CD4-positive, CD25-positive, alpha-beta regulatory T cell (primary cell): Measurements from ENCODE around the gene LDAH. TPM values are rescaled to one million over a fixed set of nuclear protein-coding genes. Genes with fewer than 3 reads are reported as not detected.

Source experiments
- ATAC-seq, 2 donors: fragments of 150-1000 bp; cut with Tn5 transposase; one replicate each; pipeline ENCODE4 v1.10.0; 2021; ENCODE audit warnings: low read depth in 2 of 2, moderate number of reproducible peaks in 2 of 2, moderate library complexity in 1 of 2
- DNase-seq, 3 donors: peaks; one replicate each; pipeline versions ENCODE4 v3.0.0 to v3.0.0-alpha.2; 2012 to 2022; ENCODE audit warnings: mixed read lengths in 1 of 3
- H3K27ac ChIP-seq: one replicate; pipeline ENCODE4 v1.7.0; 2013; ENCODE audit warnings: mild to moderate bottlenecking, low read length; ENCODE audit not compliant: insufficient read depth, poor library complexity, severe bottlenecking
- H3K27me3 ChIP-seq: one replicate; pipeline ENCODE4 v1.7.0; 2013; ENCODE audit warnings: low read length; ENCODE audit not compliant: control insufficient read depth, insufficient read depth
- H3K36me3 ChIP-seq: one replicate; pipeline ENCODE4 v1.7.0; 2013; ENCODE audit warnings: mild to moderate bottlenecking, low read length, moderate library complexity; ENCODE audit not compliant: control insufficient read depth, insufficient read depth
- H3K4me1 ChIP-seq: 2 replicates; pipeline ENCODE4 v1.7.0; 2013; ENCODE audit warnings: mild to moderate bottlenecking, low read length; ENCODE audit not compliant: insufficient read depth, control insufficient read depth, poor library complexity, severe bottlenecking
- H3K4me3 ChIP-seq: one replicate; pipeline ENCODE4 v1.7.0; 2013; ENCODE audit warnings: low read depth, mild to moderate bottlenecking, low read length, moderate library complexity
- H3K9me3 ChIP-seq, 2 experiments: 1 replicate in 1 of 2; 2 replicates in 1 of 2; pipeline ENCODE4 v1.7.0; 2013; ENCODE audit warnings: low read length in 2 of 2, mild to moderate bottlenecking in 1 of 2, moderate library complexity in 1 of 2; ENCODE audit not compliant: control insufficient read depth in 2 of 2
- H3K27ac Mint-ChIP-seq, 3 donors: one replicate each; pipeline ENCODE4 v1.8.0; 2020 to 2022; ENCODE audit warnings: mild to moderate bottlenecking in 3 of 3, mixed read lengths in 3 of 3, moderate library complexity in 2 of 3
- H3K27me3 Mint-ChIP-seq: one replicate; pipeline ENCODE4 v1.8.0; 2022; ENCODE audit warnings: mild to moderate bottlenecking, mixed read lengths
- H3K36me3 Mint-ChIP-seq: one replicate; pipeline ENCODE4 v1.8.0; 2020; ENCODE audit warnings: mixed read lengths
- H3K4me1 Mint-ChIP-seq, 4 donors: one replicate each; pipeline ENCODE4 v1.8.0; 2020 to 2022; ENCODE audit warnings: mixed read lengths in 4 of 4, mild to moderate bottlenecking in 1 of 4
- H3K4me3 Mint-ChIP-seq, 4 donors: one replicate each; pipeline ENCODE4 v1.8.0; 2020 to 2022; ENCODE audit warnings: mild to moderate bottlenecking in 4 of 4, mixed read lengths in 4 of 4, moderate library complexity in 3 of 4
- H3K9me3 Mint-ChIP-seq, 7 donors: one replicate each; pipeline ENCODE4 v1.8.0; 2020 to 2022; ENCODE audit warnings: mixed read lengths in 7 of 7, mild to moderate bottlenecking in 3 of 7, moderate library complexity in 2 of 7
- polyA plus RNA-seq, 4 donors: library from polyadenylated mRNA; unstranded; fragments of 300-500 nt; fragmentation: Illumina TruSeq; gene quantifications; one replicate each; pipeline ENCODE4 v1.2.3, GENCODE V29; 2021
- total RNA-seq: library from RNA; stranded (reverse); gene quantifications from one replicate; pipeline ENCODE4 v1.2.3, GENCODE V29; 2022

The LDAH gene
- total and polyA plus RNA-seq, 5 donors from 2014 or later, result 13.8 to 16.8 (median 14.9) TPM

GRCh38 chr2:20839052-20839451 lies 16.2 kb upstream of the LDAH start:
- Mint-ChIP-seq H3K36me3 (no peaks in the 10 kb centered on the region), H3K4me1 (no peaks in the 10 kb centered on the region), H3K4me3 (no peak overlapping the region), H3K27me3 (peaks cover 32% of the 10 kb centered on the region), H3K9me3 (peaks cover 0 to 7% (median 2%) of the 10 kb centered on the region in 7 donors), H3K27ac (no peak overlapping the region)
- Histone ChIP-seq H3K9me3 (peaks cover 0 to 4% of the 10 kb centered on the region in 2 experiments), H3K27me3 (peaks cover 33% of the 10 kb centered on the region), H3K4me3 (no peak overlapping the region), H3K4me1 (no peaks in the 10 kb centered on the region), H3K36me3 (no peaks in the 10 kb centered on the region), H3K27ac (no peak overlapping the region)
- DNase-seq (no peak), ATAC-seq (no peak)

- DNase-seq (no peak), ATAC-seq (no peak)
- Histone ChIP-seq H3K4me1 (no peaks in the 10 kb centered on the region), H3K4me3 (no peak overlapping the region), H3K36me3 (no peaks in the 10 kb centered on the region), H3K9me3 (peaks cover 0 to 4% of the 10 kb centered on the region in 2 experiments), H3K27me3 (peaks cover 33% of the 10 kb centered on the region), H3K27ac (no peak overlapping the region)
- Mint-ChIP-seq H3K9me3 (peaks cover 0 to 7% (median 2%) of the 10 kb centered on the region in 7 donors), H3K4me3 (no peak overlapping the region), H3K27ac (no peak overlapping the region), H3K27me3 (peaks cover 31% of the 10 kb centered on the region), H3K36me3 (no peaks in the 10 kb centered on the region), H3K4me1 (no peaks in the 10 kb centered on the region)
Measured at GRCh38 chr2:20838016-20838415, 15.1 kb upstream of the LDAH start.

DNA sequence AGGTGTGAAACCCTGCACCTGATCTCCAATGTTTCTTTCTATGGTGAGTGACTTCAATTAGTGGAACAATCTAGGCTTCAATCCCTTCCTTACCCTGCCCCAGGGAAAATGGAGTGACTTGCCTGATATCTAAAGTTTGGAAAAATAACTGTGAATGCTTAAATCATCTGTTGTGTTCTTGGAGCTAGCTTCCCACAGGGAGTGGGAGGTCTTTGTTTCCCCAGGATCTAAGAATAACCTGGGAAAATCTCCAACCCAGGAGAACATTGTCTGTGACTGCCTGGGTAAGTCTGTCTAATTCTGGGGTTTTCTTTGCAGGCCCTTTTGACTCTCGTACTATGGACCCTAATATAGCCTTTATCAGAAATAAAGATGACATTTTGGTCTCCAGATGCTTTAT lies 13.6 kb upstream of the LDAH start:
- Mint-ChIP-seq H3K4me1 (no peaks in the 10 kb centered on the region), H3K27ac (no peak overlapping the region), H3K4me3 (no peak overlapping the region), H3K27me3 (peaks cover 33% of the 10 kb centered on the region), H3K36me3 (no peaks in the 10 kb centered on the region), H3K9me3 (peaks cover 0 to 5% (median 2%) of the 10 kb centered on the region in 7 donors)
- peaks cover 26% of the 10 kb centered on the region for H3K27me3 ChIP-seq
- no peaks in the 10 kb centered on the region for H3K4me1 ChIP-seq
- H3K4me3 ChIP-seq, result no peak overlapping the region
- DNase-seq (no peak), ATAC-seq (no peak)
- no peak overlapping the region for H3K27ac ChIP-seq
- H3K36me3 ChIP-seq, result no peaks in the 10 kb centered on the region
- H3K9me3 ChIP-seq, result peaks cover 0 to 4% of the 10 kb centered on the region in 2 experiments

- no peak for ATAC-seq
- Mint-ChIP-seq H3K9me3 (peaks cover 0 to 5% (median 2%) of the 10 kb centered on the region in 7 donors), H3K4me3 (no peak overlapping the region), H3K27ac (no peak overlapping the region), H3K27me3 (peaks cover 34% of the 10 kb centered on the region), H3K4me1 (no peaks in the 10 kb centered on the region), H3K36me3 (no peaks in the 10 kb centered on the region)
- Histone ChIP-seq H3K27ac (no peak overlapping the region), H3K4me3 (no peak overlapping the region), H3K27me3 (peaks cover 34% of the 10 kb centered on the region), H3K36me3 (no peaks in the 10 kb centered on the region), H3K9me3 (peaks cover 0 to 4% of the 10 kb centered on the region in 2 experiments), H3K4me1 (no peaks in the 10 kb centered on the region)
- no peak for DNase-seq
Measured at GRCh38 chr2:20834331-20834730, 11.4 kb upstream of the LDAH start.

GRCh38 chr2:20832606-20833005 lies 9.7 kb upstream of the LDAH start:
- no peak overlapping the region for H3K4me3 ChIP-seq
- DNase-seq (no peak), ATAC-seq (no peak)
- H3K27ac ChIP-seq, result no peak overlapping the region
- no peaks in the 10 kb centered on the region for H3K36me3 ChIP-seq
- Mint-ChIP-seq H3K27me3 (peaks cover 33% of the 10 kb centered on the region), H3K4me1 (peaks cover 0 to 5% (median 2%) of the 10 kb centered on the region in 4 donors), H3K9me3 (peaks cover 0 to 7% (median 0%) of the 10 kb centered on the region in 7 donors), H3K27ac (no peak overlapping the region), H3K36me3 (no peaks in the 10 kb centered on the region), H3K4me3 (no peak overlapping the region)
- no peaks in the 10 kb centered on the region for H3K4me1 ChIP-seq
- peaks cover 21% of the 10 kb centered on the region for H3K27me3 ChIP-seq
- H3K9me3 ChIP-seq, result no peaks in the 10 kb centered on the region

DNA sequence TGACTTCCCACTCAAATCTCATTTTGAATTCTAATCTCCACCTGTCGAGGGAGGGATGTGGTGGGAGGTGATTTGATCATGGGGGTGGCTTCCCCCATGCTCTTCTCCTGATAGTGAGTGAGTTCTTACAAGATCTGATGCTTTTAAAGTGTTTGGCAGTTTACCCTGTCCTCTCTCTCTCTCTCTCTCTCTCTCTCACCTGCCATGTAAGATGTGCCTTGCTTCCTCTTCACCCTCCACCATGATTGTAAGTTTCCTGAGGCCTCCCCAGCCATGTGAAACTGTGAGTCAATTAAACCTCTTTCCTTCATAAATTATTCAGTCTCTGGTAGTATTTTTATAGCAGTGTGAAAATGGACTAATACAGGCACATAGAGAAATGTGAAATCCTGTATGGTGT lies 7.0 kb upstream of the LDAH start:
- Histone ChIP-seq H3K4me3 (no peak overlapping the region), H3K4me1 (no peaks in the 10 kb centered on the region), H3K36me3 (no peaks in the 10 kb centered on the region), H3K9me3 (no peaks in the 10 kb centered on the region), H3K27me3 (peaks cover 15% of the 10 kb centered on the region), H3K27ac (no peak overlapping the region)
- ATAC-seq (no peak), DNase-seq (no peak)
- Mint-ChIP-seq H3K36me3 (no peaks in the 10 kb centered on the region), H3K4me3 (no peak overlapping the region), H3K9me3 (peaks cover 0 to 7% (median 0%) of the 10 kb centered on the region in 7 donors), H3K27ac (no peak overlapping the region), H3K27me3 (peaks cover 28% of the 10 kb centered on the region), H3K4me1 (peaks cover 0 to 5% (median 2%) of the 10 kb centered on the region in 4 donors)

GRCh38 chr2:20823917-20824316 lies 1.0 kb upstream of the LDAH start:
- H3K27me3 ChIP-seq, result no peaks in the 10 kb centered on the region
- Mint-ChIP-seq H3K9me3 (peaks cover 0 to 4% (median 0%) of the 10 kb centered on the region in 7 donors), H3K27ac (peak overlapping the region in 1 of 3 donors; percentile 16), H3K4me1 (peaks cover 10 to 31% (median 24%) of the 10 kb centered on the region in 4 donors), H3K27me3 (peaks cover 24% of the 10 kb centered on the region), H3K4me3 (peak overlapping the region; percentile 49 to 83 (median 68)), H3K36me3 (peaks cover 2% of the 10 kb centered on the region)
- no peak overlapping the region for H3K27ac ChIP-seq
- H3K4me3 ChIP-seq, result peak overlapping the region; percentile 7
- no peak for ATAC-seq
- H3K4me1 ChIP-seq, result peaks cover 4% of the 10 kb centered on the region
- no peaks in the 10 kb centered on the region for H3K36me3 ChIP-seq
- no peaks in the 10 kb centered on the region for H3K9me3 ChIP-seq
- DNase-seq, result no peak

DNA sequence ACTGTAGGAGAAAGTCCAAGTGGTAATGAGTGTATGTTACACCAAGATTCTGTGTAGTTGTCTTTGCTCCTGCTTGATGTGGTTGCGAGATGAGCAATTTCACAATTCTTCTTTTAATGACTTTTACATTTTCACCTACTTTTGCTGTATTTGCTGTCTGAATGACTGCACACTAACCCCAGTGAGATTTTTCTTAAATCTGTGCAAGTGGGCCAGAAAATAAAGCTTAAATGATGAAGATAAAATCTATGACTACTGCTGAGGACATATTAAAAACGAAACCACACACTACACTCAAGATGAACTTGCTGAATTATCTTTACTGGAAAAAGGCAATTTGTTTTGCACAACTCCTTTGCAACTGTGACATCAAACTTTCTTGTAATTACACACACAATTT lies 4.1 kb downstream of the LDAH start:
- H3K27me3 Mint-ChIP-seq, result peaks cover 8% of the 10 kb centered on the region

More for the DNA sequence above, 4.1 kb downstream of the LDAH start:
- peak overlapping the region; percentile 14 for H3K27ac ChIP-seq
- Mint-ChIP-seq H3K9me3 (peaks cover 0 to 2% (median 0%) of the 10 kb centered on the region in 7 donors), H3K36me3 (peaks cover 6% of the 10 kb centered on the region), H3K27ac (peak overlapping the region in 2 of 3 donors; percentile 27 to 55), H3K4me1 (peaks cover 33 to 54% (median 44%) of the 10 kb centered on the region in 4 donors), H3K4me3 (peak overlapping the region in 3 of 4 donors; percentile 7 to 15 (median 8))
- no peaks in the 10 kb centered on the region for H3K9me3 ChIP-seq
- peak overlapping the region; percentile 11 for H3K4me3 ChIP-seq
- ATAC-seq, result no peak
- peak in 2 of 3 donors; percentile 2 to 59 for DNase-seq
- peaks cover 9% of the 10 kb centered on the region for H3K4me1 ChIP-seq
- H3K36me3 ChIP-seq, result no peaks in the 10 kb centered on the region
- H3K27me3 ChIP-seq, result no peaks in the 10 kb centered on the region
